PC-9 (cell line): ENCODE results near the gene C7orf25.

Source experiments
- EZH2 ChIP-seq: fragments of 200-600 bp; sonication (generic); IDR thresholded peaks from 2 replicates; pipeline ENCODE4 v1.8.0; 2017; ENCODE audit warnings: antibody characterized with exemption, low read depth
- TF ChIP-seq, protein P1 (sequence below): fragments of 200-600 bp; sonication (generic); conservative IDR thresholded peaks from 2 replicates; pipeline ENCODE4 v1.6.1; 2017; ENCODE audit warnings: mixed run types, antibody characterized with exemption, mild to moderate bottlenecking, moderate library complexity

DNA sequence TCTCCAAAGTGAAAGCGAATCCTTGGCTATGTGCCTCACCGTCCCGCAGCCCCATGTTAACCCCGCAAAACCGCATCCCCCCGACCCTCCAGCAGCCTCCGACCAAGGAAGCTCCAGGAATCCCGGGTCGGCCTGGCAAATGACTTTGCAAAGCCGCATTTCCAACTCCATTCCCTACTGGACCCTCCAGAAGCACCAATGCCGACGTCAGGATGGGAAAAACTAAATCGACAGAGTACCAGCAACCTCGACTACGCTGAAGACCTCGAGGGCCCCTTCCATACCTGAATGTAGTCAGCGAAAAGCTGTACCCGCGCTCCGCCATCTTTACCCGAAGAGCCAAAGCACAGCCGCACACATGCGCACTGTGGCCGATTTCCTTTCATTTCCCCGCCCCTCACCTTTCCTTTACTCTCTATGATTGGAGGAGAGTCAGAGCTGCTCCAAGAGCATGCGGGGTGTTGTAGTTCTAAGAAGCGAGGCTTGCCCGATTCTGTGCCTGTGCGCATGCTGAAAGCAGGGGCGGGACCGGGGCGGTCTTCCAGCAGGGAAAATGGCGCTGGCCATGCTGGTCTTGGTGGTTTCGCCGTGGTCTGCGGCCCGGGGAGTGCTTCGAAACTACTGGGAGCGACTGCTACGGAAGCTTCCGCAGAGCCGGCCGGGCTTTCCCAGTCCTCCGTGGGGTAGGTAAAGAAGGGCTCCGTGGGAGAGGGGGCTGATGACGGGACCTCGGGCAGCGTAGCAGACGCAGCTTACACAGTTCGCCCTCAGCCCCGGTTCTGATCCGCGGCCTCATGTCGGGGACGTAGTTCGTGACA lies 20.2 kb upstream of the C7orf25 start, which contains the start of the genes MRPL32 and PSMA2:
- TF ChIP-seq, protein P1, sequence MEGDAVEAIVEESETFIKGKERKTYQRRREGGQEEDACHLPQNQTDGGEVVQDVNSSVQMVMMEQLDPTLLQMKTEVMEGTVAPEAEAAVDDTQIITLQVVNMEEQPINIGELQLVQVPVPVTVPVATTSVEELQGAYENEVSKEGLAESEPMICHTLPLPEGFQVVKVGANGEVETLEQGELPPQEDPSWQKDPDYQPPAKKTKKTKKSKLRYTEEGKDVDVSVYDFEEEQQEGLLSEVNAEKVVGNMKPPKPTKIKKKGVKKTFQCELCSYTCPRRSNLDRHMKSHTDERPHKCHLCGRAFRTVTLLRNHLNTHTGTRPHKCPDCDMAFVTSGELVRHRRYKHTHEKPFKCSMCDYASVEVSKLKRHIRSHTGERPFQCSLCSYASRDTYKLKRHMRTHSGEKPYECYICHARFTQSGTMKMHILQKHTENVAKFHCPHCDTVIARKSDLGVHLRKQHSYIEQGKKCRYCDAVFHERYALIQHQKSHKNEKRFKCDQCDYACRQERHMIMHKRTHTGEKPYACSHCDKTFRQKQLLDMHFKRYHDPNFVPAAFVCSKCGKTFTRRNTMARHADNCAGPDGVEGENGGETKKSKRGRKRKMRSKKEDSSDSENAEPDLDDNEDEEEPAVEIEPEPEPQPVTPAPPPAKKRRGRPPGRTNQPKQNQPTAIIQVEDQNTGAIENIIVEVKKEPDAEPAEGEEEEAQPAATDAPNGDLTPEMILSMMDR = no peak
- no peak for TF ChIP-seq EZH2
